SK-N-SH (cell line): ENCODE measurements around the gene TBC1D20. TPM values are rescaled to one million over a fixed set of nuclear protein-coding genes. Genes with fewer than 3 reads are reported as not detected.

Experiments
- CTCF ChIA-PET: fragments of 300-600, 350-600 bp; formaldehyde crosslinking; extraction: SDS; loops from one replicate; lab custom pipeline; 2021; lab: Yijun Ruan, JAX
- POLR2A ChIA-PET: fragments of 350-600 bp; sonication (Branson Sonifier 250); formaldehyde crosslinking; extraction: SDS; loops from one replicate; lab custom pipeline; 2020; ENCODE audit warnings: antibody characterized with exemption, inconsistent platforms; lab: Yijun Ruan, JAX
- DNase-seq: peaks from one replicate; pipeline ENCODE4 v3.0.0; 2012
- H2AFZ ChIP-seq: fragments of 200-600 bp; sonication (generic); 2 replicates; pipeline ENCODE4 v1.8.1; 2016; ENCODE audit warnings: antibody characterized with exemption, mild to moderate bottlenecking, low read depth
- H3F3A ChIP-seq: fragments of 200-600 bp; sonication (generic); replicated peaks from 2 replicates; pipeline ENCODE3; 2016; ENCODE audit warnings: antibody characterized with exemption, mild to moderate bottlenecking; ENCODE audit not compliant: insufficient read depth
- H3K27ac ChIP-seq, 2 experiments: fragments of 200-500 bp in 1 of 2; fragments of 200-600 bp in 1 of 2; sonication (Bioruptor generic) in 1 of 2; sonication (generic), shearing (Covaris generic) in 1 of 2; 2 replicates each; pipeline versions ENCODE4 v1.5.1 to v1.6.1; 2014 to 2016; ENCODE audit warnings: low read depth in 2 of 2, inconsistent platforms in 1 of 2, low read length in 1 of 2, mild to moderate bottlenecking in 1 of 2, mixed read lengths in 1 of 2
- H3K27me3 ChIP-seq: fragments of 200-600 bp; sonication (generic), shearing (Covaris generic); 2 replicates; pipeline ENCODE4 v1.6.1; 2016; ENCODE audit warnings: mixed run types; ENCODE audit not compliant: insufficient read depth
- H3K36me3 ChIP-seq, 2 experiments: fragments of 200-500 bp in 1 of 2; fragments of 200-600 bp in 1 of 2; sonication (Bioruptor generic) in 1 of 2; sonication (generic) in 1 of 2; replicated peaks in 1 of 2; 2 replicates each; pipeline versions ENCODE3 to v1.5.1; 2014 to 2016; ENCODE audit warnings: low read length in 1 of 2, mild to moderate bottlenecking in 1 of 2; ENCODE audit not compliant: insufficient read depth in 2 of 2, control insufficient read depth in 1 of 2
- H3K4me1 ChIP-seq, 2 experiments: fragments of 200-500 bp in 1 of 2; fragments of 200-600 bp in 1 of 2; sonication (Bioruptor generic) in 1 of 2; sonication (generic), shearing (Covaris generic) in 1 of 2; 2 replicates each; pipeline versions ENCODE4 v1.5.1 to v1.6.1; 2014 to 2016; ENCODE audit warnings: low read depth in 1 of 2, low read length in 1 of 2, mixed run types in 1 of 2; ENCODE audit not compliant: insufficient read depth in 2 of 2, control insufficient read depth in 1 of 2
- H3K4me2 ChIP-seq: fragments of 200-600 bp; sonication (generic), shearing (Covaris generic); 2 replicates; pipeline ENCODE4 v1.6.1; 2017; ENCODE audit warnings: mixed run types
- H3K4me3 ChIP-seq, 2 experiments: fragments of 200-500 bp in 1 of 2; fragments of 200-600 bp in 1 of 2; sonication (Bioruptor generic) in 1 of 2; sonication (generic), shearing (Covaris generic) in 1 of 2; 2 replicates each; pipeline versions ENCODE4 v1.5.1 to v1.8.1; 2014 to 2016; ENCODE audit warnings: low read depth in 2 of 2, inconsistent platforms in 1 of 2, low read length in 1 of 2, mild to moderate bottlenecking in 1 of 2, mixed read lengths in 1 of 2, moderate library complexity in 1 of 2
- H3K79me2 ChIP-seq: fragments of 200-600 bp; sonication (generic); 2 replicates; pipeline ENCODE4 v1.8.1; 2017; ENCODE audit warnings: mild to moderate bottlenecking; ENCODE audit not compliant: insufficient read depth
- H3K9ac ChIP-seq: fragments of 200-600 bp; sonication (generic); 2 replicates; pipeline ENCODE4 v1.6.1; 2017; ENCODE audit warnings: mixed run types
- H3K9me2 ChIP-seq: fragments of 200-600 bp; sonication (generic); 2 replicates; pipeline ENCODE4 v1.6.1; 2017; ENCODE audit warnings: mixed run types
- H3K9me3 ChIP-seq: fragments of 200-600 bp; sonication (generic); 2 replicates; pipeline ENCODE4 v1.6.1; 2017; ENCODE audit warnings: mixed run types, mild to moderate bottlenecking, moderate library complexity
- H4K20me1 ChIP-seq: fragments of 200-600 bp; sonication (generic); 2 replicates; pipeline ENCODE4 v1.6.1; 2017; ENCODE audit warnings: mild to moderate bottlenecking, mixed run types; ENCODE audit not compliant: insufficient read depth
- CTCF ChIP-seq: fragments of 200-600 bp; sonication (generic); IDR thresholded peaks from 2 replicates; pipeline ENCODE4 v1.6.1; 2017; ENCODE audit warnings: antibody characterized with exemption, mild to moderate bottlenecking, moderate library complexity
- ELF1 ChIP-seq: IDR thresholded peaks from 2 replicates; pipeline ENCODE4 v1.4.0; 2012
- EP300 ChIP-seq, 2 experiments: IDR thresholded peaks; 2 replicates each; pipeline versions ENCODE4 v1.4.0 to v1.6.1; 2012; ENCODE audit warnings: borderline replicate concordance in 1 of 2, low read depth in 1 of 2, low read length in 1 of 2
- EZH2phosphoT487 ChIP-seq: fragments of 200-600 bp; sonication (generic); IDR thresholded peaks from 2 replicates; pipeline ENCODE4 v1.6.1; 2017; ENCODE audit warnings: low read depth, mixed run types, mild to moderate bottlenecking, antibody characterized with exemption, moderate library complexity, borderline replicate concordance
- FOSL2 ChIP-seq: IDR thresholded peaks from 2 replicates; pipeline ENCODE4 v1.4.0; 2012; ENCODE audit warnings: low read depth, mild to moderate bottlenecking, moderate library complexity, borderline replicate concordance
- FOXJ3 ChIP-seq: sonication (generic); formaldehyde crosslinking; IDR thresholded peaks from 2 replicates; pipeline ENCODE4 v1.5.1; 2020; ENCODE audit warnings: mild to moderate bottlenecking, missing genetic modification reagents
- GABPA ChIP-seq: IDR thresholded peaks from 2 replicates; pipeline ENCODE4 v1.4.0; 2012; ENCODE audit warnings: low read depth, mild to moderate bottlenecking
- GATA2 ChIP-seq: sonication (generic); formaldehyde crosslinking; IDR thresholded peaks from 2 replicates; pipeline ENCODE4 v1.5.0; 2020; ENCODE audit warnings: mild to moderate bottlenecking, missing genetic modification reagents
- MAX ChIP-seq: IDR thresholded peaks from 2 replicates; pipeline ENCODE4 v1.4.0; 2012; ENCODE audit warnings: low read depth
- PBX3 ChIP-seq: IDR thresholded peaks from 2 replicates; pipeline ENCODE4; 2012
- RAD21 ChIP-seq: IDR thresholded peaks from 2 replicates; pipeline ENCODE4 v1.6.1; 2012; ENCODE audit warnings: mild to moderate bottlenecking, low read length
- REST ChIP-seq: IDR thresholded peaks from 2 replicates; pipeline ENCODE4 v1.6.1; 2012; ENCODE audit warnings: mild to moderate bottlenecking, low read depth, low read length, moderate library complexity
- RFX5 ChIP-seq: IDR thresholded peaks from 2 replicates; pipeline ENCODE4 v1.6.1; 2012; ENCODE audit warnings: mild to moderate bottlenecking, improper control_type of control experiment, low read length
- TAF1 ChIP-seq: IDR thresholded peaks from 2 replicates; pipeline ENCODE4 v1.6.1; 2012; ENCODE audit warnings: low read depth, mild to moderate bottlenecking, low read length, moderate library complexity, borderline replicate concordance
- TCF12 ChIP-seq: IDR thresholded peaks from 2 replicates; pipeline ENCODE4 v1.4.0; 2012
- TEAD4 ChIP-seq: IDR thresholded peaks from 2 replicates; pipeline ENCODE4 v1.4.0; 2012; ENCODE audit warnings: mild to moderate bottlenecking, borderline replicate concordance; ENCODE audit not compliant: insufficient read depth
- USF1 ChIP-seq: IDR thresholded peaks from 2 replicates; pipeline ENCODE4 v1.4.0; 2012; ENCODE audit warnings: low read depth, borderline replicate concordance
- YY1 ChIP-seq: IDR thresholded peaks from 2 replicates; pipeline ENCODE4 v1.4.0; 2012; ENCODE audit warnings: low read depth, mild to moderate bottlenecking
- WGBS: methylation state at CpG from one replicate; pipeline ENCODE4 v1.1.6; 2017; ENCODE audit warnings: low lambda C conversion rate; 5-methylcytosine and 5-hydroxymethylcytosine counted together
- polyA plus RNA-seq, 3 experiments: library from polyadenylated mRNA; depleted of rRNA; stranded (reverse); fragments of >200 nt; gene quantifications; 2 replicates each; pipeline ENCODE4 v1.2.3, GENCODE V29; 2012

The TBC1D20 gene
- polyA plus RNA-seq, 1 of the 3 experiments (the other 2 are of a cell fraction), result 27.7 TPM

GRCh38 chr20:415820-416322, 46.5 kb downstream of the TBC1D20 start:
- 92% methylated on average over 12 of the region's 13 CpGs for WGBS

More at GRCh38 chr20:415820-416322, 46.5 kb downstream of the TBC1D20 start:
- H3K4me3 ChIP-seq, result no peak overlapping the region
- peaks cover 46% of the 10 kb centered on the region for H3K79me2 ChIP-seq
- peaks cover 11% of the 10 kb centered on the region for H4K20me1 ChIP-seq
- no peak overlapping the region for H3K27ac ChIP-seq
- peaks cover 26 to 45% of the 10 kb centered on the region in 2 experiments for H3K36me3 ChIP-seq
- H3K4me1 ChIP-seq, result no peaks in the 10 kb centered on the region
- CTCF ChIA-PET, result no interaction called here
- POLR2A ChIA-PET, result no interaction called here
- no peak overlapping the region for H2AFZ ChIP-seq
- no peaks in the 10 kb centered on the region for H3K9me2 ChIP-seq
- no peak for TF ChIP-seq MAX
- no peak for TF ChIP-seq REST
- no peak for TF ChIP-seq FOXJ3
- TF ChIP-seq EP300 (IDR thresholded peaks at IDR 0.05; ENCODE audit: borderline replicate concordance in 1 of 2, low read depth in 1 of 2, low read length in 1 of 2), result no peak
- TF ChIP-seq GABPA, result no peak
- TF ChIP-seq USF1, result no peak
- TF ChIP-seq PBX3, result no peak
- TF ChIP-seq YY1, result no peak
- TF ChIP-seq EZH2phosphoT487, result no peak
- TF ChIP-seq TAF1, result no peak
- TF ChIP-seq RFX5, result no peak
- no peak for TF ChIP-seq GATA2 (CRISPR knock-in tag)
- no peak for TF ChIP-seq CTCF
- no peak for TF ChIP-seq FOSL2
- TF ChIP-seq TCF12, result no peak
- TF ChIP-seq ELF1, result no peak
- TF ChIP-seq RAD21, result no peak
- no peak for TF ChIP-seq TEAD4
- TF ChIP-seq, all 33 proteins: peak for 0
- no peak overlapping the region for H3K9ac ChIP-seq
- H3K4me2 ChIP-seq, result no peak overlapping the region
- peaks cover 4% of the 10 kb centered on the region for H3F3A ChIP-seq
- DNase-seq, result no peak
- no peaks in the 10 kb centered on the region for H3K9me3 ChIP-seq
- no peaks in the 10 kb centered on the region for H3K27me3 ChIP-seq
